NCI-H345 (cell line): ENCODE results near the gene CLTCL1.
"Not testable (repeated sequence)": the region's sequence is repeated elsewhere in the genome, so short reads cannot be mapped to it uniquely, and the experiment has no call there.

Experiments
- DNase-seq: peaks from one replicate; lab custom pipeline; 2025; lab: John Stamatoyannopoulos, UW

Gene CLTCL1

GRCh38 chr22:19176175-19176643 is 115.3 kb downstream of the CLTCL1 start:
- DNase-seq: no peak

- DNase-seq: no peak
Measured at GRCh38 chr22:19175602-19176174, 115.8 kb downstream of the CLTCL1 start.

- DNase-seq: no peak
Measured at GRCh38 chr22:19175026-19175601, 116.4 kb downstream of the CLTCL1 start.

GRCh38 chr22:19174106-19175025 is 117.2 kb downstream of the CLTCL1 start:
- no peak for DNase-seq

- DNase-seq: no peak
Measured at GRCh38 chr22:19173047-19174035, 118.2 kb downstream of the CLTCL1 start.

- no peak for DNase-seq
Measured at GRCh38 chr22:19172213-19173046, 119.1 kb downstream of the CLTCL1 start.

- no peak for DNase-seq
Measured at GRCh38 chr22:19169947-19170318, 121.6 kb downstream of the CLTCL1 start.

- DNase-seq: no peak
Measured at GRCh38 chr22:19169002-19169946, 122.2 kb downstream of the CLTCL1 start.

- no peak for DNase-seq
Measured at GRCh38 chr22:19168088-19168890, 123.2 kb downstream of the CLTCL1 start.

GRCh38 chr22:19167106-19167869 is 124.2 kb downstream of the CLTCL1 start:
- DNase-seq: no peak

- DNase-seq: no peak
Measured at GRCh38 chr22:19166421-19166820, 125.1 kb downstream of the CLTCL1 start.

- DNase-seq: no peak
Measured at GRCh38 chr22:19164425-19164824, 127.1 kb downstream of the CLTCL1 start.

GRCh38 chr22:19158649-19159048 is 132.9 kb downstream of the CLTCL1 start:
- not testable (repeated sequence) for DNase-seq

- not testable (repeated sequence) for DNase-seq
Measured at GRCh38 chr22:19156109-19156508, 135.4 kb downstream of the CLTCL1 start.

GRCh38 chr22:19152942-19153883 is 138.3 kb downstream of the CLTCL1 start:
- DNase-seq: no peak

- no peak for DNase-seq
Measured at GRCh38 chr22:19151329-19152191, 140.0 kb downstream of the CLTCL1 start.
